HG03565 (cell line): Measurements from ENCODE around the gene P2RX3.
"Not testable (repeated sequence)": the region's sequence is repeated elsewhere in the genome, so short reads cannot be mapped to it uniquely, and the experiment has no call there.

Experiments used
- ATAC-seq: cut with Tn5 transposase; IDR thresholded peaks from one replicate; pipeline ENCODE4 v1.9.1; 2021; ENCODE audit warnings: mild to moderate bottlenecking, moderate library complexity; ENCODE audit not compliant: unreplicated experiment

P2RX3 gene

GRCh38 chr11:57324154-57324885, 13.8 kb upstream of the P2RX3 start:
- ATAC-seq = no peak

GRCh38 chr11:57324886-57325734, 13.0 kb upstream of the P2RX3 start, which contains the start of gene TNKS1BP1:
TNKS1BP1 (minus strand) TSS chr11:57324952; CDS start chr11:57321885, 3,067 bp downstream.
- peak; percentile 89 for ATAC-seq

- no peak for ATAC-seq
These were observed 12.5 kb upstream of the P2RX3 start for GRCh38 chr11:57325735-57326048.

- ATAC-seq = no peak
These were observed 10.4 kb upstream of the P2RX3 start for GRCh38 chr11:57327721-57328120.

- no peak for ATAC-seq
These were observed 8.1 kb upstream of the P2RX3 start for GRCh38 chr11:57330029-57330428.

- no peak for ATAC-seq
These were observed 6.4 kb upstream of the P2RX3 start for GRCh38 chr11:57331720-57332119.

GRCh38 chr11:57332694-57333440, 5.3 kb upstream of the P2RX3 start:
- ATAC-seq = no peak

GRCh38 chr11:57335023-57335342, 3.2 kb upstream of the P2RX3 start:
- no peak for ATAC-seq

GRCh38 chr11:57335343-57336110, 2.6 kb upstream of the P2RX3 start, which contains the start of gene SSRP1:
SSRP1 (minus strand) TSS chr11:57335892; CDS start chr11:57335121, 771 bp downstream.
- peak; percentile 99 for ATAC-seq

- no peak for ATAC-seq
These were observed 2.0 kb upstream of the P2RX3 start for GRCh38 chr11:57336111-57336666.

- not testable (repeated sequence) for ATAC-seq
These were observed 1.3 kb upstream of the P2RX3 start for GRCh38 chr11:57336856-57337255.

GRCh38 chr11:57339328-57339727, 1.2 kb downstream of the P2RX3 start:
- no peak for ATAC-seq

GRCh38 chr11:57340039-57340615, 2.0 kb downstream of the P2RX3 start:
- ATAC-seq = no peak

GRCh38 chr11:57341250-57341808, 3.2 kb downstream of the P2RX3 start:
- no peak for ATAC-seq

GRCh38 chr11:57342702-57343101, 4.5 kb downstream of the P2RX3 start:
- no peak for ATAC-seq

GRCh38 chr11:57343825-57344224, 5.7 kb downstream of the P2RX3 start:
- no peak for ATAC-seq

- ATAC-seq = no peak
These were observed 6.7 kb downstream of the P2RX3 start for GRCh38 chr11:57344826-57345225.

GRCh38 chr11:57345555-57346211, 7.5 kb downstream of the P2RX3 start:
- peak; percentile 62 for ATAC-seq

GRCh38 chr11:57347336-57347735, 9.2 kb downstream of the P2RX3 start:
- no peak for ATAC-seq
